Psoas muscle (tissue), 8 donors: ENCODE results near the gene ZEB2. TPM values are rescaled to one million over a fixed set of nuclear protein-coding genes. Genes with fewer than 3 reads are reported as not detected.

Source experiments
- ATAC-seq, 4 donors: fragments of 200-7000 bp; cut with Tn5 transposase; one replicate each; pipeline ENCODE4 v1.9.1; 2020; ENCODE audit warnings: moderate library complexity in 3 of 4, mild to moderate bottlenecking in 2 of 4
- DNase-seq, 2 donors: peaks; one replicate each; pipeline ENCODE4 v3.0.0-alpha.2; 2020
- H3K27ac ChIP-seq: fragments of 200-600 bp; one replicate; pipeline ENCODE4 v1.8.0; 2022
- H3K27me3 ChIP-seq, 3 donors: fragments of 200-600 bp in 1 of 3; one replicate each; pipeline versions ENCODE4 v1.6.1 to v1.8.0; 2013 to 2022; ENCODE audit warnings: low read length in 2 of 3, mild to moderate bottlenecking in 2 of 3, moderate library complexity in 1 of 3; ENCODE audit not compliant: insufficient read depth in 3 of 3
- H3K36me3 ChIP-seq, 2 donors: fragments of 200-600 bp in 1 of 2; one replicate each; pipeline versions ENCODE4 v1.6.1 to v1.8.0; 2013 to 2022; ENCODE audit warnings: low read depth in 1 of 2, mild to moderate bottlenecking in 1 of 2, moderate library complexity in 1 of 2; ENCODE audit not compliant: insufficient read depth in 1 of 2
- H3K4me1 ChIP-seq: fragments of 200-600 bp; one replicate; pipeline ENCODE4 v1.8.0; 2022
- H3K4me3 ChIP-seq: fragments of 200-600 bp; one replicate; pipeline ENCODE4 v1.8.0; 2022; ENCODE audit warnings: mild to moderate bottlenecking
- H3K9me3 ChIP-seq: fragments of 200-600 bp; one replicate; pipeline ENCODE4 v1.8.0; 2022
- CTCF ChIP-seq: fragments of 200-600 bp; IDR thresholded peaks from one replicate; pipeline ENCODE4 v1.8.0; 2022; ENCODE audit warnings: antibody characterized with exemption
- WGBS, 3 donors: extraction: QIAGEN DNeasy Blood & Tissue Kit; methylation state at CpG; one replicate each; pipeline versions ENCODE4 v1.1.6 to v1.1.7; 2013; 5-methylcytosine and 5-hydroxymethylcytosine counted together
- intact Hi-C, 2 donors: fragments of 100-400 bp; cut with DNase I; formaldehyde crosslinking; loops; one replicate each; pipeline versions ENCODE4 v1.11.0 to v1.14.2; 2022
- polyA plus RNA-seq, 3 donors: library from polyadenylated mRNA; stranded (reverse); fragments of 200-250 nt; gene quantifications; one replicate each; pipeline ENCODE4 v1.2.3, GENCODE V29; 2013
- total RNA-seq, 4 donors: library from RNA; stranded (reverse); fragmentation: NEBNext Ultra II Directional in 2 of 4; extraction: Animal tissue kit (Norgen Biotek cat#: 25700) in 2 of 4; gene quantifications; one replicate each; pipeline versions ENCODE4 v1.2.1 to v1.2.4, GENCODE V29; 2021 to 2023
- donor health status: healthy with polysubstance abuse.
- donor health status: DM: no; HTN: no; CAD: no; lungs with moderate emphysema.
- donor health status: Bipolar disorder and iron deficiency.
- donor health status: healthy.
- donor health status: DM: yes; HTN: yes; CAD: no.
- donor health status: DM: no; HTN: no; CAD: no.
- donor health status: DM: no; HTN: no; CAD: no.
- donor health status: DM: yes; HTN: yes; CAD: no.

The ZEB2 gene
- total and polyA plus RNA-seq, 7 donors, result 11.6 to 48.7 (median 23.3) TPM

- 13 to 32% (median 18%) methylated on average over 5 of the region's 5 CpGs for WGBS, 3 donors
- intact Hi-C loops, result loop anchor here (5.0 to 10.0 kb wide), 3 partner anchors 108 to 358 kb away; a partner anchor contains a TSS
- H3K27me3 ChIP-seq, result no peaks in the 10 kb centered on the region
- no peaks in the 10 kb centered on the region for H3K9me3 ChIP-seq
- TF ChIP-seq CTCF, result no peak
- H3K4me1 ChIP-seq, result peaks cover 43% of the 10 kb centered on the region
- peak overlapping the region; percentile 89 for H3K4me3 ChIP-seq
- DNase-seq (no peak), ATAC-seq (no peak)
- no peaks in the 10 kb centered on the region for H3K36me3 ChIP-seq
- peak overlapping the region; percentile 96 for H3K27ac ChIP-seq
Measured at GRCh38 chr2:144512891-144513351, 7.0 kb downstream of the ZEB2 start.

- Histone ChIP-seq H3K36me3 (no peaks in the 10 kb centered on the region), H3K27ac (peak overlapping the region; percentile 96), H3K4me3 (peak overlapping the region; percentile 89), H3K9me3 (no peaks in the 10 kb centered on the region), H3K27me3 (no peaks in the 10 kb centered on the region), H3K4me1 (peaks cover 47% of the 10 kb centered on the region)
- ATAC-seq, result no peak
- 20 to 43% (median 22%) methylated on average over 3 of the region's 3 CpGs for WGBS, 3 donors
- DNase-seq, result no peak
- intact Hi-C loops, result loop anchor here (5.0 to 10.0 kb wide), 3 partner anchors 108 to 358 kb away; a partner anchor contains a TSS
- no peak for TF ChIP-seq CTCF
Measured at GRCh38 chr2:144512470-144512869, 7.4 kb downstream of the ZEB2 start.

- intact Hi-C loops, result loop anchor here (5.0 to 10.0 kb wide), 3 partner anchors 107 to 357 kb away; a partner anchor contains a TSS
- DNase-seq, result no peak
- 5 to 17% (median 11%) methylated on average over 3 of the region's 3 CpGs for WGBS, 3 donors
- H3K4me3 ChIP-seq, result peak overlapping the region; percentile 89
- H3K27ac ChIP-seq, result peak overlapping the region; percentile 96
- no peak for TF ChIP-seq CTCF
- no peak for ATAC-seq
- no peaks in the 10 kb centered on the region for H3K9me3 ChIP-seq
- H3K27me3 ChIP-seq, result no peaks in the 10 kb centered on the region
- H3K4me1 ChIP-seq, result peaks cover 49% of the 10 kb centered on the region
- H3K36me3 ChIP-seq, result no peaks in the 10 kb centered on the region
Measured at GRCh38 chr2:144511937-144512336, 8.0 kb downstream of the ZEB2 start.

- no peaks in the 10 kb centered on the region for H3K36me3 ChIP-seq
- H3K9me3 ChIP-seq, result no peaks in the 10 kb centered on the region
- peak overlapping the region; percentile 96 for H3K27ac ChIP-seq
- TF ChIP-seq CTCF, result no peak
- no peak for DNase-seq
- peaks cover 55% of the 10 kb centered on the region for H3K4me1 ChIP-seq
- no peak for ATAC-seq
- H3K27me3 ChIP-seq, result no peaks in the 10 kb centered on the region
- H3K4me3 ChIP-seq, result peak overlapping the region; percentile 89
- intact Hi-C loops, result loop anchor here (5.0 to 10.0 kb wide), 3 partner anchors 107 to 357 kb away; a partner anchor contains a TSS
- WGBS, 3 donors, result 10 to 21% (median 15%) methylated on average over 3 of the region's 3 CpGs
Measured at GRCh38 chr2:144511226-144511810, 8.6 kb downstream of the ZEB2 start.
